H9 (cell line): ENCODE measurements around the gene TSPO2. TPM values are rescaled to one million over a fixed set of nuclear protein-coding genes. Genes with fewer than 3 reads are reported as not detected.

Experiments used
- DNase-seq: peaks from one replicate; pipeline ENCODE4 v3.0.0-alpha.2; 2017
- H2AFZ ChIP-seq: one replicate; pipeline ENCODE4 v1.6.1; 2013; ENCODE audit warnings: mild to moderate bottlenecking, low read length, control low read depth, moderate library complexity
- H2AK5ac ChIP-seq: 2 replicates; pipeline ENCODE4 v1.6.1; 2013; ENCODE audit warnings: low read length, control low read depth, mixed read lengths; ENCODE audit not compliant: insufficient read length
- H2BK120ac ChIP-seq: one replicate; pipeline ENCODE4 v1.6.1; 2013; ENCODE audit warnings: low read depth, mild to moderate bottlenecking, low read length, control low read depth, inconsistent platforms; ENCODE audit not compliant: poor library complexity, severe bottlenecking
- H2BK12ac ChIP-seq: 2 replicates; pipeline ENCODE4 v1.6.1; 2013; ENCODE audit warnings: low read length, control low read depth, mixed read lengths, low read depth; ENCODE audit not compliant: insufficient read length
- H2BK15ac ChIP-seq: 2 replicates; pipeline ENCODE4 v1.6.1; 2013; ENCODE audit warnings: low read depth, low read length, control low read depth
- H2BK20ac ChIP-seq: one replicate; pipeline ENCODE4 v1.6.1; 2013; ENCODE audit warnings: low read depth, mild to moderate bottlenecking, low read length, control low read depth, inconsistent platforms; ENCODE audit not compliant: poor library complexity, severe bottlenecking
- H2BK5ac ChIP-seq: 2 replicates; pipeline ENCODE4 v1.6.1; 2013; ENCODE audit warnings: low read length, control low read depth, mixed read lengths; ENCODE audit not compliant: insufficient read length
- H3K14ac ChIP-seq: 2 replicates; pipeline ENCODE4 v1.6.1; 2013; ENCODE audit warnings: low read length, control low read depth; ENCODE audit not compliant: insufficient read depth
- H3K18ac ChIP-seq: 2 replicates; pipeline ENCODE4 v1.6.1; 2013; ENCODE audit warnings: low read depth, mild to moderate bottlenecking, mixed read lengths, low read length, control low read depth; ENCODE audit not compliant: insufficient read length
- H3K23ac ChIP-seq: 2 replicates; pipeline ENCODE4 v1.6.1; 2013; ENCODE audit warnings: low read length, control low read depth, mixed read lengths, low read depth; ENCODE audit not compliant: insufficient read length
- H3K23me2 ChIP-seq: 2 replicates; pipeline ENCODE4 v1.6.1; 2013; ENCODE audit warnings: low read depth, mild to moderate bottlenecking, mixed read lengths, low read length, control low read depth; ENCODE audit not compliant: insufficient read length, poor library complexity, severe bottlenecking
- H3K27ac ChIP-seq: 2 replicates; pipeline ENCODE4 v1.5.1; 2013; ENCODE audit warnings: low read length, control low read depth, mixed read lengths, low read depth; ENCODE audit not compliant: insufficient read length
- H3K27me3 ChIP-seq: 2 replicates; pipeline ENCODE4 v1.6.1; 2013; ENCODE audit warnings: low read length, control low read depth, inconsistent platforms; ENCODE audit not compliant: insufficient read depth
- H3K4ac ChIP-seq: 2 replicates; pipeline ENCODE4 v1.6.1; 2013; ENCODE audit warnings: low read depth, mild to moderate bottlenecking, control low read depth, inconsistent platforms, low read length, moderate library complexity
- H3K4me1 ChIP-seq: 2 replicates; pipeline ENCODE4 v1.6.1; 2013; ENCODE audit warnings: low read length, control low read depth, inconsistent platforms; ENCODE audit not compliant: insufficient read depth
- H3K4me2 ChIP-seq: 2 replicates; pipeline ENCODE4 v1.6.1; 2013; ENCODE audit warnings: low read length, control low read depth, mixed read lengths; ENCODE audit not compliant: insufficient read length, insufficient read depth
- H3K56ac ChIP-seq: 2 replicates; pipeline ENCODE4 v1.6.1; 2013; ENCODE audit warnings: low read depth, mild to moderate bottlenecking, mixed read lengths, low read length, control low read depth; ENCODE audit not compliant: insufficient read length
- H3K79me1 ChIP-seq: 2 replicates; pipeline ENCODE4 v1.6.1; 2013; ENCODE audit warnings: low read depth, mild to moderate bottlenecking, moderate library complexity, low read length, control low read depth, inconsistent platforms; ENCODE audit not compliant: insufficient read depth, poor library complexity, severe bottlenecking
- H3K79me2 ChIP-seq: 2 replicates; pipeline ENCODE4 v1.6.1; 2013; ENCODE audit warnings: low read length, control low read depth, inconsistent platforms; ENCODE audit not compliant: insufficient read depth
- H3K9ac ChIP-seq: 2 replicates; pipeline ENCODE4 v1.6.1; 2013; ENCODE audit warnings: low read length, control low read depth, mixed read lengths; ENCODE audit not compliant: insufficient read length; ENCODE audit errors: extremely low read depth
- H3K9me3 ChIP-seq: one replicate; pipeline ENCODE4 v1.6.1; 2013; ENCODE audit warnings: low read depth, low read length, inconsistent platforms; ENCODE audit not compliant: control insufficient read depth
- H3T11ph ChIP-seq: one replicate; pipeline ENCODE4 v1.6.1; 2013; ENCODE audit warnings: mild to moderate bottlenecking, low read length, control low read depth, inconsistent platforms
- H4K20me1 ChIP-seq: one replicate; pipeline ENCODE4 v1.6.1; 2013; ENCODE audit not compliant: control insufficient read depth, insufficient read length, insufficient read depth
- H4K5ac ChIP-seq: 2 replicates; pipeline ENCODE4 v1.6.1; 2013; ENCODE audit warnings: low read depth, mild to moderate bottlenecking, mixed read lengths, low read length, control low read depth; ENCODE audit not compliant: insufficient read length
- H4K8ac ChIP-seq: replicated peaks from 2 replicates; pipeline ENCODE4 v1.6.1; 2013; ENCODE audit warnings: low read length, control low read depth, mixed read lengths, low read depth; ENCODE audit not compliant: insufficient read length
- H4K91ac ChIP-seq: 2 replicates; pipeline ENCODE4 v1.6.1; 2013; ENCODE audit warnings: low read depth, mild to moderate bottlenecking, moderate library complexity, mixed read lengths, low read length, control low read depth; ENCODE audit not compliant: insufficient read length
- H3K27ac Mint-ChIP-seq, 3 experiments: 2 replicates in 2 of 3; 3 replicates in 1 of 3; pipeline ENCODE4 v1.8.0; 2020 to 2021; ENCODE audit warnings: mixed read lengths in 3 of 3, mild to moderate bottlenecking in 1 of 3, moderate library complexity in 1 of 3
- H3K27me3 Mint-ChIP-seq: 2 replicates; pipeline ENCODE4 v1.8.0; 2021; ENCODE audit warnings: low read depth, mild to moderate bottlenecking, moderate library complexity, mixed read lengths
- H3K36me3 Mint-ChIP-seq, 3 experiments: 2 replicates in 2 of 3; 3 replicates in 1 of 3; pipeline ENCODE4 v1.8.0; 2020 to 2021; ENCODE audit warnings: low read depth in 3 of 3, mixed read lengths in 3 of 3; ENCODE audit not compliant: insufficient read depth in 1 of 3
- H3K4me1 Mint-ChIP-seq, 2 experiments: 2 replicates each; pipeline ENCODE4 v1.8.0; 2020; ENCODE audit warnings: mixed read lengths in 2 of 2
- H3K4me3 Mint-ChIP-seq, 2 experiments: 2 replicates in 1 of 2; 3 replicates in 1 of 2; pipeline ENCODE4 v1.8.0; 2020 to 2021; ENCODE audit warnings: mild to moderate bottlenecking in 2 of 2, mixed read lengths in 2 of 2, moderate library complexity in 1 of 2
- H3K9me3 Mint-ChIP-seq, 2 experiments: 2 replicates in 1 of 2; 3 replicates in 1 of 2; pipeline ENCODE4 v1.8.0; 2020; ENCODE audit warnings: mild to moderate bottlenecking in 2 of 2, mixed read lengths in 2 of 2, moderate library complexity in 1 of 2
- WGBS: extraction: QIAGEN DNeasy Blood & Tissue Kit; methylation state at CpG from one replicate; pipeline ENCODE4 v1.1.7; 2013; ENCODE audit warnings: missing lambda C conversion rate, low lambda C conversion rate, mixed read lengths; ENCODE audit not compliant: insufficient read length; ENCODE audit errors: extremely low coverage; 5-methylcytosine and 5-hydroxymethylcytosine counted together
- total RNA-seq: library from RNA; stranded (reverse); gene quantifications from 2 replicates; pipeline ENCODE4 v1.2.1, GENCODE V29; 2021
- TF ChIP-seq, protein P1 (sequence below): fragments of 200-600 bp; sonication (generic); conservative IDR thresholded peaks from 3 replicates; pipeline ENCODE4 v1.8.0; 2021; ENCODE audit warnings: antibody characterized with exemption, mild to moderate bottlenecking

TSPO2 gene
- total RNA-seq, 1 experiment from 2014 or later = not detected

DNA sequence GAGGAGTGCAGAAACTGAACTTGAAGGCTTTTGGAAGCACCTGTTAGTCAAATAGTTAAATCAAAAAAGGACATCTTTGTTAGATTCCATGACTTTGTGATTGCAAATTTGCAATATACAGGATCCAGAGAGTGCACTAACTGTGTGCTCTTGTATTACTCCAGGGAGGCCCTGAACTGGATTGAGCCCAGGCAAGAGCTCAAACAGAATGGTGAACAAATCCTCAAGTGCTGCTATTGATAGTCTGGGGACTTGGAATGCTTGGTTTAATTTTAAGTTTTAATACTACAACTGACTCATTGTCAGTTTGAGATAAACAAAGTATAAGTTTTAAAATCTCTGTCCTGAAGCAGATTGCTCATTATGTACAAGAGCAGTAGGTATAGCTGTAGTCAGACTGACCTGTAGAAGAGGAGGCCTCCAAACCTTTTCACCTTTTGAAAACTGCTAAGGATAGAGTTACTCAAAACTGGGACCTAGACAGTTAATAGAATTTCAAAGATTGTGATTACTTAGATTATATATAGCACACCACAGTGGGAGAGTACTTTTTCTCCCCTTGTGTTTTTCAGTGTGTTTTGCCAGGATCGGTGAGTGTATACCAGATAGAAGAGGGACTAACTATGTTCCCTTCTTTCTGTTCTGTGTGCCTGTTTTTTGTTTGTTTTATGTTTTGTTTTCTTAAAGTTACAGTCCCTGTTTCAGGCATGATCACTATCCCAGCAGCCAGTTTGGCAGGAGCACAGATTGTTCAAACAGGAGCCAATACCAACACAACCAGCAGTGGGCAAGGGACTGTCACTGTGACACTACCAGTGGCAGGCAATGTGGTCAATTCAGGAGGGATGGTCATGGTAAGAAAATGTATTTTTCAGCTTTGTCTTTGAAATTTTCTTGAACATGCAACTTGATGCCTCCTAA lies 48.8 kb downstream of the TSPO2 start:
- Histone ChIP-seq H2AFZ (no peak overlapping the region), H3K9me3 (no peaks in the 10 kb centered on the region), H3T11ph (no peak overlapping the region), H4K5ac (no peak overlapping the region), H3K23ac (no peak overlapping the region), H3K9ac (no peak overlapping the region), H3K4me1 (no peaks in the 10 kb centered on the region), H2BK12ac (no peak overlapping the region), H3K23me2 (no peaks in the 10 kb centered on the region), H3K79me1 (peaks cover 2% of the 10 kb centered on the region), H4K20me1 (no peaks in the 10 kb centered on the region), H2BK20ac (no peak overlapping the region), H3K27me3 (no peaks in the 10 kb centered on the region), H2BK5ac (no peak overlapping the region), H2BK120ac (no peak overlapping the region), H3K27ac (no peak overlapping the region), H3K56ac (no peak overlapping the region), H4K8ac (no peak overlapping the region), H3K4me2 (no peak overlapping the region), H2BK15ac (no peak overlapping the region), H3K79me2 (no peaks in the 10 kb centered on the region), H3K4ac (no peak overlapping the region), H4K91ac (no peak overlapping the region), H2AK5ac (no peak overlapping the region), H3K18ac (no peak overlapping the region), H3K14ac (no peak overlapping the region)
- TF ChIP-seq, protein P1, sequence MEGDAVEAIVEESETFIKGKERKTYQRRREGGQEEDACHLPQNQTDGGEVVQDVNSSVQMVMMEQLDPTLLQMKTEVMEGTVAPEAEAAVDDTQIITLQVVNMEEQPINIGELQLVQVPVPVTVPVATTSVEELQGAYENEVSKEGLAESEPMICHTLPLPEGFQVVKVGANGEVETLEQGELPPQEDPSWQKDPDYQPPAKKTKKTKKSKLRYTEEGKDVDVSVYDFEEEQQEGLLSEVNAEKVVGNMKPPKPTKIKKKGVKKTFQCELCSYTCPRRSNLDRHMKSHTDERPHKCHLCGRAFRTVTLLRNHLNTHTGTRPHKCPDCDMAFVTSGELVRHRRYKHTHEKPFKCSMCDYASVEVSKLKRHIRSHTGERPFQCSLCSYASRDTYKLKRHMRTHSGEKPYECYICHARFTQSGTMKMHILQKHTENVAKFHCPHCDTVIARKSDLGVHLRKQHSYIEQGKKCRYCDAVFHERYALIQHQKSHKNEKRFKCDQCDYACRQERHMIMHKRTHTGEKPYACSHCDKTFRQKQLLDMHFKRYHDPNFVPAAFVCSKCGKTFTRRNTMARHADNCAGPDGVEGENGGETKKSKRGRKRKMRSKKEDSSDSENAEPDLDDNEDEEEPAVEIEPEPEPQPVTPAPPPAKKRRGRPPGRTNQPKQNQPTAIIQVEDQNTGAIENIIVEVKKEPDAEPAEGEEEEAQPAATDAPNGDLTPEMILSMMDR = no peak
- WGBS = no CpG with 5 or more reads among the region's 1 CpG
- Mint-ChIP-seq H3K27me3 (no peaks in the 10 kb centered on the region), H3K4me1 (peaks cover 0 to 4% of the 10 kb centered on the region in 2 experiments; a peak in 2 of 4 replicates), H3K9me3 (no peaks in the 10 kb centered on the region), H3K4me3 (no peak overlapping the region), H3K27ac (no peak overlapping the region), H3K36me3 (peaks cover 48 to 89% (median 83%) of the 10 kb centered on the region in 3 experiments; a peak in 6 of 7 replicates)
- DNase-seq = no peak
